Breast epithelium (tissue), 3 donors: Measurements from ENCODE around the gene FBXL13.

ENCODE experiments used
- CTCF ChIP-seq, 3 donors: fragments of 450-650 bp; IDR thresholded peaks; one replicate each; pipeline ENCODE4 v1.5.1; 2016 to 2017; ENCODE audit warnings: antibody characterized with exemption in 3 of 3, mild to moderate bottlenecking in 3 of 3, moderate library complexity in 3 of 3
- POLR2A ChIP-seq: fragments of 450-650 bp; IDR thresholded peaks from one replicate; pipeline ENCODE4 v1.6.1; 2016; ENCODE audit warnings: antibody characterized with exemption, mild to moderate bottlenecking, moderate library complexity
- POLR2AphosphoS5 ChIP-seq, 3 donors: sonication (generic); formaldehyde crosslinking; IDR thresholded peaks; one replicate each; pipeline ENCODE4 v1.6.1; 2017; ENCODE audit warnings: antibody characterized with exemption in 3 of 3

DNA sequence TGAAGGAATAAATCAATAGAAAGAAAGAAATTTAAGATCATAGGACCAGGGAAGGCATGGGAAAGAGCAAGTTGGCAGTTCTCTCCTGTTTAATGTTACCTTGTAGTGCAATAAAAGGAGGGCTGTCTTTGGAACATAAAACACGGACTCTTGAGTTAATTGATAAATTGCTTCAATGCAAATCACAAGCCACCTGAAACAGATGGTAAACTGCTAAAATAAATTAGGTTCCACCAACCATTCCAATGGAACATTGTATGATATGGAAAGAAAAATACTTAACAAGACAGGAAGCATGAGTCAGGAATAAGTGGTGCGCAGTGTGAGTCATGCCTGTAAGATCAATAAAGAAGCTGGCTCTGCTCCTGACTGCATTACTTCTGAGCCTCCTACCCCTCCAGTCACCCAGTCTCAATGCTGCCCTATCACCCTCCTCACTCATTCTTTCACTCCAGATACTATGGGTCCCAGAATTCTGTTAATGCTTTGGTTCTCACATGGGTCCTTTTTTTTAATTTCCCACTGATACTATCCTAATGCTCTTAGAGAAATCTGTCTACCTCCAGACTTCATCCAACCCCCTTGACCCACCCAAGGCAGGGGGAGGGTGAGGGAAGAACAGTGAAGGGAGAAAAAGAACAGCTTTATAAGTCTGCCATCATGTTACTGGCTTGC lies 82.9 kb downstream of the FBXL13 start:
- no peak for TF ChIP-seq CTCF (IDR thresholded peaks at IDR 0.05)
- TF ChIP-seq POLR2A = no peak
- no peak for TF ChIP-seq POLR2AphosphoS5 (IDR thresholded peaks at IDR 0.05)
